Glutamatergic neuron (in vitro differentiated cells): Measurements from ENCODE around the gene DAGLA. TPM values are rescaled to one million over a fixed set of nuclear protein-coding genes. Genes with fewer than 3 reads are reported as not detected.

Source experiments
- DNase-seq: peaks from one replicate; pipeline ENCODE4 v3.0.0; 2022
- H3K27ac Mint-ChIP-seq: one replicate; pipeline ENCODE4 v1.8.0; 2020; ENCODE audit warnings: mild to moderate bottlenecking, mixed read lengths, inconsistent platforms; ENCODE audit not compliant: unreplicated experiment
- H3K27me3 Mint-ChIP-seq: one replicate; pipeline ENCODE4 v1.8.0; 2020; ENCODE audit warnings: mild to moderate bottlenecking, moderate library complexity, mixed read lengths, inconsistent platforms; ENCODE audit not compliant: unreplicated experiment
- H3K36me3 Mint-ChIP-seq: one replicate; pipeline ENCODE4 v1.8.0; 2020; ENCODE audit warnings: mild to moderate bottlenecking, mixed read lengths, inconsistent platforms; ENCODE audit not compliant: unreplicated experiment
- H3K4me1 Mint-ChIP-seq: one replicate; pipeline ENCODE4 v1.8.0; 2020; ENCODE audit warnings: mild to moderate bottlenecking, low read depth, mixed read lengths, inconsistent platforms; ENCODE audit not compliant: unreplicated experiment
- H3K4me3 Mint-ChIP-seq: one replicate; pipeline ENCODE4 v1.8.0; 2020; ENCODE audit warnings: mild to moderate bottlenecking, mixed read lengths, inconsistent platforms; ENCODE audit not compliant: unreplicated experiment
- H3K9me3 Mint-ChIP-seq: one replicate; pipeline ENCODE4 v1.8.0; 2020; ENCODE audit warnings: mild to moderate bottlenecking, moderate library complexity, mixed read lengths, inconsistent platforms; ENCODE audit not compliant: unreplicated experiment
- total RNA-seq: library from RNA; stranded (reverse); fragmentation: NEBNext Ultra II Directional; extraction: Animal tissue kit (Norgen Biotek cat#: 25700); gene quantifications from one replicate; pipeline ENCODE4 v1.2.1, GENCODE V29; 2021; ENCODE audit not compliant: unreplicated experiment
- TF ChIP-seq, protein P1 (sequence below): fragments of 200-600 bp; sonication (generic); IDR thresholded peaks from one replicate; pipeline ENCODE4 v1.5.0; 2021; ENCODE audit not compliant: partially characterized antibody, unreplicated experiment

Gene DAGLA
- total RNA-seq, 1 donor from 2014 or later = 9.6 TPM

DNA sequence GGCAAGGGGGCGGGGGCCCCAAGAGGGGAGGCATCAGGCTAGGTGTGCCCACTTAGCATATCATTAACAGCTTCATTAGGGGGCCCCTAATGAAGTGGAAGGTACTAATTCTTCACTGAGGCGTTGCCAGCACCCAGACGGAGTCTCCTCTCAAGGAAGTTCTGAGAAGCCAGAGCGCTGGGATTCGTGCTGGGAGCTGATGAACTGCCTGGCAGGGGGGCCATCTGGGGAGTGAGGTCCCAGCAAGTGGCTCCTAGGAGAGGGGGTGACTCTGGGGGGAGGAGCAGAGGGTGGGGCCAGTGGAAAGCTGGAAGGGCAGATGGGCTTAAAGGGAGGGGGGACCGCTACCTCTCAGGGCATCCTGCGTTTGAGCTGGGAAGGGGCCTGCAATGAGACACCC, 29.8 kb downstream of the DAGLA start:
- H3K4me1 Mint-ChIP-seq = peaks cover 56% of the 10 kb centered on the region
- no peak for DNase-seq
- TF ChIP-seq, protein P1, sequence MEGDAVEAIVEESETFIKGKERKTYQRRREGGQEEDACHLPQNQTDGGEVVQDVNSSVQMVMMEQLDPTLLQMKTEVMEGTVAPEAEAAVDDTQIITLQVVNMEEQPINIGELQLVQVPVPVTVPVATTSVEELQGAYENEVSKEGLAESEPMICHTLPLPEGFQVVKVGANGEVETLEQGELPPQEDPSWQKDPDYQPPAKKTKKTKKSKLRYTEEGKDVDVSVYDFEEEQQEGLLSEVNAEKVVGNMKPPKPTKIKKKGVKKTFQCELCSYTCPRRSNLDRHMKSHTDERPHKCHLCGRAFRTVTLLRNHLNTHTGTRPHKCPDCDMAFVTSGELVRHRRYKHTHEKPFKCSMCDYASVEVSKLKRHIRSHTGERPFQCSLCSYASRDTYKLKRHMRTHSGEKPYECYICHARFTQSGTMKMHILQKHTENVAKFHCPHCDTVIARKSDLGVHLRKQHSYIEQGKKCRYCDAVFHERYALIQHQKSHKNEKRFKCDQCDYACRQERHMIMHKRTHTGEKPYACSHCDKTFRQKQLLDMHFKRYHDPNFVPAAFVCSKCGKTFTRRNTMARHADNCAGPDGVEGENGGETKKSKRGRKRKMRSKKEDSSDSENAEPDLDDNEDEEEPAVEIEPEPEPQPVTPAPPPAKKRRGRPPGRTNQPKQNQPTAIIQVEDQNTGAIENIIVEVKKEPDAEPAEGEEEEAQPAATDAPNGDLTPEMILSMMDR = no peak
- H3K27me3 Mint-ChIP-seq = peaks cover 17% of the 10 kb centered on the region
- no peak overlapping the region for H3K4me3 Mint-ChIP-seq
- H3K36me3 Mint-ChIP-seq = no peaks in the 10 kb centered on the region
- H3K9me3 Mint-ChIP-seq = peaks cover 12% of the 10 kb centered on the region
- peak overlapping the region; percentile 93 for H3K27ac Mint-ChIP-seq

DNA sequence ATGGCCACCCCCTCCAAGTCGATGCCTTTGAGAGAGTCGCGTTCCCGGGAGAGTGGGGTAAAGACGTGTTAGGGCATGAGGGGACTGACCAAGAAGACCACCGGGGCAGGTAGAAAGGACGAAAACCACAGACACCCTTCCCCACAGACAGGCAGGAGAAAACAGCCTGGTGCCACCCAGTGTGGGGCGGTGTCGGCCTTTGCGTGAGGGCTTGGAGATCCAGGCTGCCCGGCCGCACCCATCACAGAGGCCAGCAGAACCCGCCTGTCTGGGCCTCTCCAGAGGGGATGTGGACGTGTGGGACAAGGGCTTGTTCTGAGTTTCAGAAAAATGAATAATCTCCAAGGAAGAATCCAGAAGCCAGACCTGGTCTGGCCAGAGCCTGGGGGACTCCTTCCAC, 30.8 kb downstream of the DAGLA start:
- peaks cover 52% of the 10 kb centered on the region for H3K4me1 Mint-ChIP-seq
- TF ChIP-seq, protein P1 = no peak
- H3K27ac Mint-ChIP-seq = peak overlapping the region; percentile 93

DNA sequence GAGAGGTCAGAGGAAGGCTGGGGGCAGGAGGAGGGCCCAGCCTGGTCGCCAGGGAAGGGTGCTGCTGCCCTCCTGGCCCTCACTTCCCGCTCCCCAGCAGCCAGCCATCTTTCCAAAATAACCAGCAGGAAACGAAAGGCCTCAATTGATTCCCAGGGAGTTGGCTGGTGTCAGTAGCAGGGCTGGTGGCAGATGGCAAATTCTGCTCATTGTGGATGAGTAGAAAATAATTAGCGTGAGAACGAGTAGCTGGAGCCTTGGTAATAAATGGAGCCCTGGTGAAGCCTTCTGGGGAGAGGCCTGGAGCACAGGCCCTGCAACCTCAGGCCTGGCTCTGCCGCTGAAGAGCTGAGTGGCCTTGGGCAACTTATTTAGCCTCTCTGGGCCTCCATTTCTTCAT, 31.3 kb downstream of the DAGLA start:
- Mint-ChIP-seq H3K4me1 (peaks cover 55% of the 10 kb centered on the region), H3K36me3 (no peaks in the 10 kb centered on the region), H3K27ac (peak overlapping the region; percentile 93), H3K4me3 (peak overlapping the region; percentile 59), H3K9me3 (peaks cover 12% of the 10 kb centered on the region), H3K27me3 (peaks cover 11% of the 10 kb centered on the region)
- TF ChIP-seq, protein P1 = no peak
- DNase-seq = peak; percentile 75

More for the DNA sequence above, 30.8 kb downstream of the DAGLA start:
- no peak for DNase-seq
- no peaks in the 10 kb centered on the region for H3K36me3 Mint-ChIP-seq
- H3K4me3 Mint-ChIP-seq = peak overlapping the region; percentile 53
- peaks cover 13% of the 10 kb centered on the region for H3K27me3 Mint-ChIP-seq
- peaks cover 12% of the 10 kb centered on the region for H3K9me3 Mint-ChIP-seq

DNA sequence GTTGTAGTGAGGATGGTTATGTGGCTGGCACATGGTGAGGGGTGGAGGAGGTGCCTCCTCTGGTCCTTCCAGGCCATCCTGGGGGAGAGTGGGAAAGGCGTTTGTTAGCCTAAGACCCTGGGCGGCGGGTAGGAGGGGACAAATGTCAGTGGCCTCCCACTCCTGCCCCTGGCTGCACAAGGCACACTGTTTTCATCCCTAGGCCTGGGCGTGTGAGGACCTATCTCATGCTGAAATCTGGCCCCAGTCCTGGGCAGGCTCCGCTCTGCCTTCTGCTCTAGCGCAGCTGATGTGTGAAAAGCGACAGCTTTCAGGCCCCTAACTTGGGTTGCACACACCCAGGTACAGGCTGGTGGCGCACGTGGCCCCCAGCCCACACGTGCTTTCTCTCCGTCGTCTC, 32.1 kb downstream of the DAGLA start:
- H3K27ac Mint-ChIP-seq = peak overlapping the region; percentile 93
- H3K27me3 Mint-ChIP-seq = peaks cover 10% of the 10 kb centered on the region
- no peak overlapping the region for H3K4me3 Mint-ChIP-seq
- TF ChIP-seq, protein P1 = no peak
- H3K9me3 Mint-ChIP-seq = peaks cover 12% of the 10 kb centered on the region
- DNase-seq = no peak
- H3K36me3 Mint-ChIP-seq = no peaks in the 10 kb centered on the region
- H3K4me1 Mint-ChIP-seq = peaks cover 49% of the 10 kb centered on the region

DNA sequence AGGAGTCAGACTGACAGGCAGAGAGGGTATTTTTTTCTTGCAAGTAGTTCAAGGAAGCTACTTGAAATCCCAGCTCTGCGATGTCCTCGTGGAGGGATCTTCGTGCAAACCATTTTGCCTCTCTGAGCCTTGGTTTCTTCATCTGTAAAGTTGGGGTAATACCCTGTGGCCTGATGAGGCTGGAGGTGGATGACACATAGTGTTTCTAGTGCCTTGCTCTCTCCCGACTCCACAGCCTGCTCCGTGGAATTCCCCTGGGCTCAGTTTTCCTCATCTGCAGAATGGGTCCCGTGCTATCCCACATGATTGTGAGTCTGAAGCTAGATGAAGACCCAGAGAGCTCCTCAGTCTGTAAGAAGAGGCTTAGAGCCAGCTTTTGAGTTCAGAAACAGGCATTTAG, 32.7 kb downstream of the DAGLA start:
- Mint-ChIP-seq H3K36me3 (no peaks in the 10 kb centered on the region), H3K27me3 (peaks cover 9% of the 10 kb centered on the region), H3K4me3 (no peak overlapping the region), H3K27ac (peak overlapping the region; percentile 93), H3K9me3 (peaks cover 12% of the 10 kb centered on the region), H3K4me1 (peaks cover 48% of the 10 kb centered on the region)
- DNase-seq = no peak
- TF ChIP-seq, protein P1 = no peak
